Peyer's patch (tissue), 4 donors: ENCODE data around the gene METTL1.

Experiments
- POLR2A ChIP-seq, 2 donors: fragments of 450-650 bp; IDR thresholded peaks; one replicate each; pipeline ENCODE4 v1.5.1; 2017; ENCODE audit warnings: antibody characterized with exemption in 2 of 2, mild to moderate bottlenecking in 2 of 2, moderate library complexity in 2 of 2
- TF ChIP-seq, protein P1 (sequence below), 6 experiments: fragments of 450-650 bp in 4 of 6; fragments of 200-600 bp in 2 of 6; sonication (generic) in 1 of 6; IDR thresholded peaks; one replicate each; pipeline ENCODE4 v1.5.1; 2017 to 2019; ENCODE audit warnings: antibody characterized with exemption in 6 of 6, mild to moderate bottlenecking in 3 of 6, moderate library complexity in 1 of 6

DNA sequence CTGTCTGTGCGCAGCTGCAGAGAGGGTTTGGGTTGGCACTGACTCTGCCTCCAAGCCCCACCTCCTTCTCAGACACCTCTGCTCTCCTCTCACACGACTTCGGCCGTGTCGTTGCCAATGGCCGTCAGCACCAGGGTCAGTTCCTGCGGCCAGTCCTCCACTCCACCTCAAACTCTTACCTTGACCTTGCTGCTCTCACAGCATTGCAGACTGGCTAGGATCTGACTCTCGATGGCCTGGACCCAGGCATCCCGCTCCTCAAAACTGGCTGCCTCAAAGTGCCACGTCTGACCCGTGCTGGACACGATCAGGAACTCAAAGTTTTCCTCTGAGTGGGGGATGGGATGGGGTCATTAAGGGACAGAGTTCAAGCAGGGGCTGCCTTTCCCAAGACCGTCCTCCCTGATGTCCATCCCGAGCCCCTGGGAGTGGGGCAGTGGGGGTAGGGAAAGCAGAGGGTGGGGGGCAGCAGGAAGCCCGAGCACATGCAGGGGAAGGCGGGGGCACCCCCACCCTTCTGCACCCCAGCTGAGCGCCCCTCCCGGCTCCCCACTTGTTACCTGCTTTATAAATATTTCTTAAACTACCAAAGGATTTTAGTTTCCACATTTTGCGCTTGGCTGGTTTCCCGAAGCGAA lies 44.0 kb downstream of the METTL1 start:
- TF ChIP-seq, protein P1, sequence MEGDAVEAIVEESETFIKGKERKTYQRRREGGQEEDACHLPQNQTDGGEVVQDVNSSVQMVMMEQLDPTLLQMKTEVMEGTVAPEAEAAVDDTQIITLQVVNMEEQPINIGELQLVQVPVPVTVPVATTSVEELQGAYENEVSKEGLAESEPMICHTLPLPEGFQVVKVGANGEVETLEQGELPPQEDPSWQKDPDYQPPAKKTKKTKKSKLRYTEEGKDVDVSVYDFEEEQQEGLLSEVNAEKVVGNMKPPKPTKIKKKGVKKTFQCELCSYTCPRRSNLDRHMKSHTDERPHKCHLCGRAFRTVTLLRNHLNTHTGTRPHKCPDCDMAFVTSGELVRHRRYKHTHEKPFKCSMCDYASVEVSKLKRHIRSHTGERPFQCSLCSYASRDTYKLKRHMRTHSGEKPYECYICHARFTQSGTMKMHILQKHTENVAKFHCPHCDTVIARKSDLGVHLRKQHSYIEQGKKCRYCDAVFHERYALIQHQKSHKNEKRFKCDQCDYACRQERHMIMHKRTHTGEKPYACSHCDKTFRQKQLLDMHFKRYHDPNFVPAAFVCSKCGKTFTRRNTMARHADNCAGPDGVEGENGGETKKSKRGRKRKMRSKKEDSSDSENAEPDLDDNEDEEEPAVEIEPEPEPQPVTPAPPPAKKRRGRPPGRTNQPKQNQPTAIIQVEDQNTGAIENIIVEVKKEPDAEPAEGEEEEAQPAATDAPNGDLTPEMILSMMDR (IDR thresholded peaks at IDR 0.05), result no peak
- no peak for TF ChIP-seq POLR2A (IDR thresholded peaks at IDR 0.05)
